ENCODE data around the gene CHRDL2. TPM values are rescaled to one million over a fixed set of nuclear protein-coding genes. Genes with fewer than 3 reads are reported as not detected.

The CHRDL2 gene
- total RNA-seq, 1 experiment from 2014 or later = not detected

- H3K27me3 ChIP-seq (ENCODE audit: insufficient read depth, low read length) = no peaks in the 10 kb centered on the region
- H2AFZ ChIP-seq (ENCODE audit: low read depth, low read length, poor library complexity, severe bottlenecking) = no peak overlapping the region
- H3K4me3 ChIP-seq (replicated peaks in 1 of 2; ENCODE audit: low read depth in 1 of 2, low read length in 2 of 2) = no peak overlapping the region
- no TSS peak for BruUV-seq (replicated peaks)
- no peaks in the 10 kb centered on the region for H3K9me3 ChIP-seq (ENCODE audit: control insufficient read depth in 1 of 2, insufficient read depth in 1 of 2, low read depth in 1 of 2, low read length in 2 of 2)
- POLR2A ChIA-PET = no interaction called here
- H3K4me2 ChIP-seq (ENCODE audit: low read length) = no peak overlapping the region
- ATAC-seq = no peak
- H3K9ac ChIP-seq (ENCODE audit: low read length) = no peak overlapping the region
- TF ChIP-seq FOSL1 (IDR thresholded peaks at IDR 0.05; ENCODE audit: low read depth) (no peak), CBX3 (IDR thresholded peaks at IDR 0.05; ENCODE audit: low read depth) (no peak), CTCF (IDR thresholded peaks at IDR 0.05 in 2 of 3, conservative IDR thresholded peaks at IDR 0.05 in 1 of 3; ENCODE audit: borderline replicate concordance in 1 of 3, insufficient read depth in 1 of 3, low read depth in 2 of 3, low read length in 2 of 3) (no peak), POLR2A (IDR thresholded peaks at IDR 0.05; ENCODE audit: borderline replicate concordance, extremely low read depth, insufficient read depth, insufficient read length) (no peak), POLR2AphosphoS5 (IDR thresholded peaks at IDR 0.05; ENCODE audit: low read depth, low read length) (no peak), EGR1 (IDR thresholded peaks at IDR 0.05; ENCODE audit: low read depth) (no peak), JUND (IDR thresholded peaks at IDR 0.05) (no peak), ZBTB33 (IDR thresholded peaks at IDR 0.05; ENCODE audit: extremely low read depth, insufficient replicate concordance, low read length) (no peak), YY1 (IDR thresholded peaks at IDR 0.05; ENCODE audit: extremely low read depth, insufficient replicate concordance, low read depth, low read length) (no peak), REST (IDR thresholded peaks at IDR 0.05; ENCODE audit: low read depth) (no peak), CEBPB (IDR thresholded peaks at IDR 0.05; ENCODE audit: low read depth) (no peak), SIN3A (IDR thresholded peaks at IDR 0.05; ENCODE audit: low read depth) (no peak), EZH2 (IDR thresholded peaks at IDR 0.05) (no peak), ZFX (IDR thresholded peaks at IDR 0.05) (no peak), SRF (IDR thresholded peaks at IDR 0.05; ENCODE audit: low read depth) (no peak), SP1 (IDR thresholded peaks at IDR 0.05; ENCODE audit: low read depth) (no peak), ELF1 (IDR thresholded peaks at IDR 0.05; ENCODE audit: borderline replicate concordance, low read depth) (no peak), TCF7L2 (IDR thresholded peaks at IDR 0.05; ENCODE audit: borderline replicate concordance, extremely low read depth, insufficient read depth, insufficient read length) (no peak)
- CTCF ChIA-PET = no interaction called here
- peaks cover 71% of the 10 kb centered on the region for H3K79me2 ChIP-seq (ENCODE audit: insufficient read depth, low read length)
- H4K20me1 ChIP-seq (ENCODE audit: insufficient read depth) = peaks cover 4% of the 10 kb centered on the region; the same call in 1 of the 2 replicates
- H3K36me3 ChIP-seq (ENCODE audit: control insufficient read depth in 1 of 2, insufficient read depth in 2 of 2, low read length in 2 of 2) = no peaks in the 10 kb centered on the region
- RAD21 ChIA-PET (ENCODE audit: low non-redundant PET in 1 of 2, low total read pairs in 2 of 2, uncharacterized antibody in 2 of 2, unreplicated experiment in 2 of 2) = no interaction called here
- no peak for DNase-seq (ENCODE audit: low read depth, low spot score)
- H3K27ac ChIP-seq (ENCODE audit: low read depth, low read length) = no peak overlapping the region
- intact Hi-C loops (cut with micrococcal nuclease) = no loop called here
- peaks cover 11 to 39% of the 10 kb centered on the region in 2 experiments for H3K4me1 ChIP-seq (ENCODE audit: control insufficient read depth in 1 of 2, insufficient read depth in 2 of 2, low read length in 2 of 2)
- no peaks in the 10 kb centered on the region for H3K9me2 ChIP-seq (ENCODE audit: insufficient read depth)
These were observed 20.1 kb upstream of the CHRDL2 start for GRCh38 chr11:74751303-74751702.

All from HCT116 (cell line).